Activated CD8-positive, alpha-beta T cell treated with anti-CD3 and anti-CD28 coated beads for 36 hours (primary cell): ENCODE data around the gene APOE. TPM values are rescaled to one million over a fixed set of nuclear protein-coding genes. Genes with fewer than 3 reads are reported as not detected.

ENCODE experiments used
- ATAC-seq: fragments of 200-7000 bp; cut with Tn5 transposase; one replicate; pipeline ENCODE4 v1.10.0; 2021; ENCODE audit warnings: mild to moderate bottlenecking, moderate library complexity
- CTCF ChIA-PET: fragments of 350-600 bp; sonication (Branson Sonifier 250); formaldehyde crosslinking; loops from one replicate; lab custom pipeline; 2021; ENCODE audit warnings: antibody characterized with exemption; lab: Charles Lee
- POLR2A ChIA-PET: fragments of 350-600 bp; sonication (Branson Sonifier 250); formaldehyde crosslinking; loops from one replicate; lab custom pipeline; 2021; ENCODE audit warnings: antibody characterized with exemption; lab: Charles Lee
- DNase-seq: peaks from one replicate; pipeline ENCODE4 v3.0.0-alpha.2; 2020
- H3K27ac Mint-ChIP-seq: one replicate; pipeline ENCODE4 v1.8.0; 2021; ENCODE audit warnings: mild to moderate bottlenecking, mixed read lengths
- H3K27me3 Mint-ChIP-seq: one replicate; pipeline ENCODE4 v1.8.0; 2021; ENCODE audit warnings: mixed read lengths
- H3K36me3 Mint-ChIP-seq: one replicate; pipeline ENCODE4 v1.8.0; 2021; ENCODE audit warnings: low read depth, mixed read lengths
- H3K4me1 Mint-ChIP-seq: one replicate; pipeline ENCODE4 v1.8.0; 2021; ENCODE audit warnings: low read depth, mixed read lengths
- H3K4me3 Mint-ChIP-seq: one replicate; pipeline ENCODE4 v1.8.0; 2021; ENCODE audit warnings: mild to moderate bottlenecking, moderate library complexity, mixed read lengths
- H3K9me3 Mint-ChIP-seq: one replicate; pipeline ENCODE4 v1.8.0; 2021; ENCODE audit warnings: mixed read lengths
- intact Hi-C: fragments of 100-400 bp; cut with micrococcal nuclease; formaldehyde crosslinking; loops from one replicate; pipeline ENCODE4 v1.10.0; 2022
- total RNA-seq, 2 experiments: library from RNA; stranded (reverse); gene quantifications; one replicate each; pipeline ENCODE4 v1.2.3, GENCODE V29; 2021
- TF ChIP-seq, protein P1 (sequence below): fragments of 200-600 bp; IDR thresholded peaks from one replicate; pipeline ENCODE4 v1.8.0; 2022; ENCODE audit warnings: antibody characterized with exemption, mild to moderate bottlenecking

The APOE gene
- total RNA-seq, 2 experiments from 2014 or later: 0.87 to 1.2 TPM

DNA sequence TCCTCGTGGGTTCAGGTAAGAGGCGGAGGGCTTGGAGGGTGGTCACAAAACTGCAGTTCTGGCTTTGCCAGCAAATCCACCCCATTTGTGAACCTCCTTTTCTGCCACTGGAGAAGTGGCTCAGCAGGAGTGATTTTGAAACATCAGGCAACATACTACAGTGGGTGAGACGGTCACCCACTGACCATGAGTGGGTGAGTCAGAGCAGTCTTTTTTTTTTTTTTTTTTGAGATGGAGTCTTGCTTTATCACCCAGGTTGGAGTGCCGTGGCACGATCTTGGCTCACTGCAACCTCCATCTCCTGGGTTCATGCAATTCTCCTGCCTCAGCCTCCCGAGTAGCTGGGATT, 11.6 kb upstream of the APOE start:
- H3K27ac Mint-ChIP-seq: no peak overlapping the region
- peaks cover 30% of the 10 kb centered on the region for H3K4me1 Mint-ChIP-seq
- TF ChIP-seq, protein P1, sequence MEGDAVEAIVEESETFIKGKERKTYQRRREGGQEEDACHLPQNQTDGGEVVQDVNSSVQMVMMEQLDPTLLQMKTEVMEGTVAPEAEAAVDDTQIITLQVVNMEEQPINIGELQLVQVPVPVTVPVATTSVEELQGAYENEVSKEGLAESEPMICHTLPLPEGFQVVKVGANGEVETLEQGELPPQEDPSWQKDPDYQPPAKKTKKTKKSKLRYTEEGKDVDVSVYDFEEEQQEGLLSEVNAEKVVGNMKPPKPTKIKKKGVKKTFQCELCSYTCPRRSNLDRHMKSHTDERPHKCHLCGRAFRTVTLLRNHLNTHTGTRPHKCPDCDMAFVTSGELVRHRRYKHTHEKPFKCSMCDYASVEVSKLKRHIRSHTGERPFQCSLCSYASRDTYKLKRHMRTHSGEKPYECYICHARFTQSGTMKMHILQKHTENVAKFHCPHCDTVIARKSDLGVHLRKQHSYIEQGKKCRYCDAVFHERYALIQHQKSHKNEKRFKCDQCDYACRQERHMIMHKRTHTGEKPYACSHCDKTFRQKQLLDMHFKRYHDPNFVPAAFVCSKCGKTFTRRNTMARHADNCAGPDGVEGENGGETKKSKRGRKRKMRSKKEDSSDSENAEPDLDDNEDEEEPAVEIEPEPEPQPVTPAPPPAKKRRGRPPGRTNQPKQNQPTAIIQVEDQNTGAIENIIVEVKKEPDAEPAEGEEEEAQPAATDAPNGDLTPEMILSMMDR: no peak
- POLR2A ChIA-PET: interaction anchor here (3.5 kb wide), 1 partner anchor 11 kb away, joined by 14 read pairs; the partner anchor contains the start of gene APOE
- H3K27me3 Mint-ChIP-seq: no peaks in the 10 kb centered on the region
- CTCF ChIA-PET: no interaction called here
- no peak for ATAC-seq
- intact Hi-C loops: no loop called here
- peaks cover 46% of the 10 kb centered on the region for H3K36me3 Mint-ChIP-seq
- H3K4me3 Mint-ChIP-seq: no peak overlapping the region
- H3K9me3 Mint-ChIP-seq: no peaks in the 10 kb centered on the region
- DNase-seq: no peak

DNA sequence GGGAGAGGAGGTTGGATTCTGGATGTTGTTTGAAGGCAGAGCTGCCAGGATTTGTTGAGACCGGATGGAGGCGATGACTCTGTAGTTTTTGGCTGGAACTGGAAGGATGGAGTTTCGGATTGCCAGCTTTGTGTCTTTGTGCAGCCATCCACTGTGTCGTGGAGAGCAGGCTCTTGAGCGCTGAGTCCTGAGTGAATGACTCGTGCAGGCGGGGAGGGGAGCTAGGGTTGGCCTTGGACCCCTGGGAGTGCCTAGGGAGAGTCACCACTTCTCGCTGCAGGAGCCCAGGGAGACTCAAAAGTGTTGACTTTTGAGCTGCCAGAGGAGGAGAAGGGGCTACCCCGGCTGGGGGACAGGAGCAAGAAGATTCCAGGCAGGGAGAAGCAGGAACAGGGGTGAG, 10.7 kb upstream of the APOE start:
- H3K27me3 Mint-ChIP-seq: no peaks in the 10 kb centered on the region
- H3K9me3 Mint-ChIP-seq: no peaks in the 10 kb centered on the region
- ChIA-PET CTCF (interaction anchor here (0.8 to 1.1 kb wide), 2 partner anchors 10 to 165 kb away, joined by 3 read pairs; no protein-coding TSS in a partner anchor), POLR2A (interaction anchor here (0.6 to 3.5 kb wide), 4 partner anchors 10 to 137 kb away, joined by 3 to 14 read pairs (median 3); partner anchors contain the start of gene APOE)
- peak overlapping the region; percentile 20 for H3K27ac Mint-ChIP-seq
- no peak overlapping the region for H3K4me3 Mint-ChIP-seq
- peaks cover 48% of the 10 kb centered on the region for H3K36me3 Mint-ChIP-seq
- intact Hi-C loops: no loop called here
- DNase-seq (no peak), ATAC-seq (no peak)
- peaks cover 28% of the 10 kb centered on the region for H3K4me1 Mint-ChIP-seq
- TF ChIP-seq, protein P1: no peak

DNA sequence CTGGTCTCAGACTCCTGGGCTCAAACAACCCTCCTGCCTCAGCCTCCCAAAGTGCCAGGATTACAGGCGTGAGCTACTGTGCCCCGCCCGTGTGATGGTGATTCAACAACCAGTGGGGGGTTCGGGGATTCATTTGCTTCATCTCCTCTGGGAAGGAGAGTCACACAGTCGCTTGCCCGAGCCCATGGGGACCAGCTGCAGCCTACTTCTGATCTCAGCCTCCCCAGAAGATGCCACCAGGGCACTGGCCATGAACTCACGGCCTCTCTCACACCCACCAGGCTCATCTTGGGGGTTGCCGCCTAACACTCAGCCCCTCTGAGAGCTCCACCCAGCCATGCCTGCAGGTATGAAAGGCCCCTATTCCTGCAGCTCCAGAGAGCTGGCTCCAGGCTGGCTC, 7.8 kb upstream of the APOE start:
- H3K9me3 Mint-ChIP-seq: no peaks in the 10 kb centered on the region
- intact Hi-C loops: no loop called here
- no peak for DNase-seq
- peaks cover 48% of the 10 kb centered on the region for H3K36me3 Mint-ChIP-seq
- no peak for ATAC-seq
- TF ChIP-seq, protein P1: no peak
- no peak overlapping the region for H3K4me3 Mint-ChIP-seq
- no peaks in the 10 kb centered on the region for H3K27me3 Mint-ChIP-seq
- H3K4me1 Mint-ChIP-seq: peaks cover 12% of the 10 kb centered on the region
- ChIA-PET POLR2A (no interaction called here), CTCF (interaction anchor here (1.8 kb wide), 1 partner anchor 55 kb away, joined by 5 read pairs; no protein-coding TSS in a partner anchor)
- H3K27ac Mint-ChIP-seq: no peak overlapping the region

DNA sequence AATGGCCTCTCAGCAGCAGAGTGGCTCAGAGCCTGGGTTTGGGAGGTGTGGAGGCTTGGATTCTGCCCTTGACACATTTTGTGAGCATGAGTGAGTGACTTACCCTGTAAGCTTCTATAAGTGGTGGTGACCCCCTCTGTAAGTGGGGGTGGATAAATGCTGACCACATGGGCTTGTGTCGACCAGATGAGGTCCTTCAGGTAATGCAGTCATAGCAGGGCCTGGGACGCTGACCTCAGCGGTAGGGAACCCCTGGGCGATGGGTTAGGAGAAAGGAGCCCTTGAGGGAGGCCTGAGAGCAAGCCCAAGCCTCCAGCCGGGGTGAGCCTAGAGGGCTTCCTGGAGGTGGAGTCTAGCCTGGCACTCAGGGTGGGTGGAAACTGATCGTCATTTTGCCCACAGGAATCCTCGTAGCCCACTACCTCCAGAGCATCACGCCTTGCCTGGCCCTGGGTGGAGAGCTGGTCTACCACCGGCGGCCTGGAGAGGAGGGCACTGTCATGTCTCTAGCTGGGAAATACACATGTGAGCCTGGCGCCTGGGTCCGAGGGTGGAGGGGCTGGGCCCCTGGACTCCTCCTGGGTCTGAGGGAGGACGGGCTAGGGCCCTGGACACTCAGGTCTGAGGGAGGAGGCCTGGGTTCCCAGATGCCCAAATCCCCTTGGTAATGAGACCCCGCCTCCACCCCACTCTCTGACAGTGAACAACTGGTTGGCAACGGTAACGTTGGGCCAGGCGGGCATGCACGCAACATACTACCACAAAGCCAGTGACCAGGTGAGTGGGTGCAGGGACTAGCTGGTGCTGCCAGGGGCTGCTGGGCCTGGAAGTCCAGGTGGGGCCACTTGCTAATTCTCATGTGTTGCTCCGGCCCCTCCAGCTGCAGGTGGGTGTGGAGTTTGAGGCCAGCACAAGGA, 5.0 kb upstream of the APOE start:
- CTCF ChIA-PET: no interaction called here
- Mint-ChIP-seq H3K36me3 (peaks cover 32% of the 10 kb centered on the region), H3K27me3 (peaks cover 2% of the 10 kb centered on the region), H3K4me1 (peaks cover 2% of the 10 kb centered on the region), H3K9me3 (no peaks in the 10 kb centered on the region), H3K27ac (no peak overlapping the region), H3K4me3 (no peak overlapping the region)
- DNase-seq: no peak
- ATAC-seq: no peak
- POLR2A ChIA-PET: interaction anchor here (1.0 to 1.8 kb wide), 4 partner anchors 8 to 53 kb away, joined by 3 to 9 read pairs (median 6); partner anchors contain the start of gene TOMM40
- intact Hi-C loops: loop anchor here (5.0 kb wide), 1 partner anchor 52 kb away; no protein-coding TSS in a partner anchor
- TF ChIP-seq, protein P1: no peak
